ENCODE results near the gene PBXIP1. TPM values are rescaled to one million over a fixed set of nuclear protein-coding genes. Genes with fewer than 3 reads are reported as not detected.
A peak's percentile ranks its signal among the peaks of the same experiment; 100 is the strongest.

The PBXIP1 gene
- total and polyA plus RNA-seq, 10 of the 15 experiments (the other 5 are each of a cell fraction or from before 2014, with no cell fraction given), result 0.63 to 25.6 (median 15.4) TPM

GRCh38 chr1:155000726-155001424 lies 45.0 kb upstream of the PBXIP1 start (continued):
- TF ChIP-seq, protein P1, sequence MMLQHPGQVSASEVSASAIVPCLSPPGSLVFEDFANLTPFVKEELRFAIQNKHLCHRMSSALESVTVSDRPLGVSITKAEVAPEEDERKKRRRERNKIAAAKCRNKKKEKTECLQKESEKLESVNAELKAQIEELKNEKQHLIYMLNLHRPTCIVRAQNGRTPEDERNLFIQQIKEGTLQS (IDR thresholded peaks at IDR 0.05; ENCODE audit: borderline replicate concordance, extremely low read depth, low read depth, low read length), result no peak
- TF ChIP-seq DPF2 (IDR thresholded peaks at IDR 0.05) (peak; percentile 83), FOXM1 (IDR thresholded peaks at IDR 0.05; ENCODE audit: low read depth, low read length) (no peak), MEF2B (IDR thresholded peaks at IDR 0.05; ENCODE audit: partially characterized antibody, poor library complexity, severe bottlenecking) (peak; percentile 68), RCOR1 (conservative IDR thresholded peaks at IDR 0.05; ENCODE audit: low read depth, low read length) (no peak; the same call in 1 of the 2 replicates), WRNIP1 (IDR thresholded peaks at IDR 0.05; ENCODE audit: borderline replicate concordance, low read depth, low read length) (no peak), ZNF217 (IDR thresholded peaks at IDR 0.05) (peak; percentile 65; the same call in 1 of the 2 replicates), ZSCAN29 (IDR thresholded peaks at IDR 0.05) (peak; percentile 97), NBN (IDR thresholded peaks at IDR 0.05) (peak; percentile 94), NFXL1 (IDR thresholded peaks at IDR 0.05; ENCODE audit: borderline replicate concordance) (no peak), PAX8 (IDR thresholded peaks at IDR 0.05) (no peak), CHD1 (IDR thresholded peaks at IDR 0.05; ENCODE audit: low read depth, low read length) (no peak), SPI1 (IDR thresholded peaks at IDR 0.05; ENCODE audit: borderline replicate concordance, insufficient read depth, low read depth, low read length) (no peak), HDGF (IDR thresholded peaks at IDR 0.05) (peak; percentile 42; the same call in 1 of the 2 replicates), CHD2 (IDR thresholded peaks at IDR 0.05; ENCODE audit: borderline replicate concordance, low read depth, low read length) (0 out of 2 replicates have a peak, but pooled peaks have one; percentile 41), HCFC1 (IDR thresholded peaks at IDR 0.05; ENCODE audit: low read length) (peak; percentile 41; the same call in 1 of the 2 replicates), SMAD5 (IDR thresholded peaks at IDR 0.05; ENCODE audit: low read depth) (no peak), MYC (IDR thresholded peaks at IDR 0.05; ENCODE audit: insufficient read depth, insufficient read length, insufficient replicate concordance, low read length, severe bottlenecking) (peak; percentile 65), CEBPB (IDR thresholded peaks at IDR 0.05; ENCODE audit: borderline replicate concordance in 1 of 2, low read depth in 2 of 2, low read length in 2 of 2) (no peak), GATAD2B (conservative IDR thresholded peaks at IDR 0.05; ENCODE audit: low read depth) (peak; percentile 93)
- TF ChIP-seq, protein P2, sequence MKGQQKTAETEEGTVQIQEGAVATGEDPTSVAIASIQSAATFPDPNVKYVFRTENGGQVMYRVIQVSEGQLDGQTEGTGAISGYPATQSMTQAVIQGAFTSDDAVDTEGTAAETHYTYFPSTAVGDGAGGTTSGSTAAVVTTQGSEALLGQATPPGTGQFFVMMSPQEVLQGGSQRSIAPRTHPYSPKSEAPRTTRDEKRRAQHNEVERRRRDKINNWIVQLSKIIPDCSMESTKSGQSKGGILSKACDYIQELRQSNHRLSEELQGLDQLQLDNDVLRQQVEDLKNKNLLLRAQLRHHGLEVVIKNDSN (IDR thresholded peaks at IDR 0.05; ENCODE audit: borderline replicate concordance, extremely low read length, insufficient read depth, low read depth, low read length), result no peak
- TF ChIP-seq, protein P3, sequence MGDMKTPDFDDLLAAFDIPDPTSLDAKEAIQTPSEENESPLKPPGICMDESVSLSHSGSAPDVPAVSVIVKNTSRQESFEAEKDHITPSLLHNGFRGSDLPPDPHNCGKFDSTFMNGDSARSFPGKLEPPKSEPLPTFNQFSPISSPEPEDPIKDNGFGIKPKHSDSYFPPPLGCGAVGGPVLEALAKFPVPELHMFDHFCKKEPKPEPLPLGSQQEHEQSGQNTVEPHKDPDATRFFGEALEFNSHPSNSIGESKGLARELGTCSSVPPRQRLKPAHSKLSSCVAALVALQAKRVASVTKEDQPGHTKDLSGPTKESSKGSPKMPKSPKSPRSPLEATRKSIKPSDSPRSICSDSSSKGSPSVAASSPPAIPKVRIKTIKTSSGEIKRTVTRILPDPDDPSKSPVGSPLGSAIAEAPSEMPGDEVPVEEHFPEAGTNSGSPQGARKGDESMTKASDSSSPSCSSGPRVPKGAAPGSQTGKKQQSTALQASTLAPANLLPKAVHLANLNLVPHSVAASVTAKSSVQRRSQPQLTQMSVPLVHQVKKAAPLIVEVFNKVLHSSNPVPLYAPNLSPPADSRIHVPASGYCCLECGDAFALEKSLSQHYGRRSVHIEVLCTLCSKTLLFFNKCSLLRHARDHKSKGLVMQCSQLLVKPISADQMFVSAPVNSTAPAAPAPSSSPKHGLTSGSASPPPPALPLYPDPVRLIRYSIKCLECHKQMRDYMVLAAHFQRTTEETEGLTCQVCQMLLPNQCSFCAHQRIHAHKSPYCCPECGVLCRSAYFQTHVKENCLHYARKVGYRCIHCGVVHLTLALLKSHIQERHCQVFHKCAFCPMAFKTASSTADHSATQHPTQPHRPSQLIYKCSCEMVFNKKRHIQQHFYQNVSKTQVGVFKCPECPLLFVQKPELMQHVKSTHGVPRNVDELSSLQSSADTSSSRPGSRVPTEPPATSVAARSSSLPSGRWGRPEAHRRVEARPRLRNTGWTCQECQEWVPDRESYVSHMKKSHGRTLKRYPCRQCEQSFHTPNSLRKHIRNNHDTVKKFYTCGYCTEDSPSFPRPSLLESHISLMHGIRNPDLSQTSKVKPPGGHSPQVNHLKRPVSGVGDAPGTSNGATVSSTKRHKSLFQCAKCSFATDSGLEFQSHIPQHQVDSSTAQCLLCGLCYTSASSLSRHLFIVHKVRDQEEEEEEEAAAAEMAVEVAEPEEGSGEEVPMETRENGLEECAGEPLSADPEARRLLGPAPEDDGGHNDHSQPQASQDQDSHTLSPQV (IDR thresholded peaks at IDR 0.05), result no peak
- TF ChIP-seq, protein P4, sequence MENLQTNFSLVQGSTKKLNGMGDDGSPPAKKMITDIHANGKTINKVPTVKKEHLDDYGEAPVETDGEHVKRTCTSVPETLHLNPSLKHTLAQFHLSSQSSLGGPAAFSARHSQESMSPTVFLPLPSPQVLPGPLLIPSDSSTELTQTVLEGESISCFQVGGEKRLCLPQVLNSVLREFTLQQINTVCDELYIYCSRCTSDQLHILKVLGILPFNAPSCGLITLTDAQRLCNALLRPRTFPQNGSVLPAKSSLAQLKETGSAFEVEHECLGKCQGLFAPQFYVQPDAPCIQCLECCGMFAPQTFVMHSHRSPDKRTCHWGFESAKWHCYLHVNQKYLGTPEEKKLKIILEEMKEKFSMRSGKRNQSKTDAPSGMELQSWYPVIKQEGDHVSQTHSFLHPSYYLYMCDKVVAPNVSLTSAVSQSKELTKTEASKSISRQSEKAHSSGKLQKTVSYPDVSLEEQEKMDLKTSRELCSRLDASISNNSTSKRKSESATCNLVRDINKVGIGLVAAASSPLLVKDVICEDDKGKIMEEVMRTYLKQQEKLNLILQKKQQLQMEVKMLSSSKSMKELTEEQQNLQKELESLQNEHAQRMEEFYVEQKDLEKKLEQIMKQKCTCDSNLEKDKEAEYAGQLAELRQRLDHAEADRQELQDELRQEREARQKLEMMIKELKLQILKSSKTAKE (IDR thresholded peaks at IDR 0.05; ENCODE audit: low read depth, poor library complexity, severe bottlenecking), result peak; percentile 50
